Bronchial epithelial cell (primary cell): Measurements from ENCODE around the gene HMGB3. TPM values are rescaled to one million over a fixed set of nuclear protein-coding genes. Genes with fewer than 3 reads are reported as not detected.

ENCODE experiments used
- DNase-seq: peaks from one replicate; pipeline ENCODE4 v3.0.0-alpha.2; 2010; ENCODE audit warnings: low read depth
- FAIRE-seq: peaks from 2 replicates; lab custom pipeline; 2011; peaks lifted over from hg19 to GRCh38; lab: Jason Lieb, UNC
- H3K27me3 ChIP-seq: 2 replicates; pipeline ENCODE4 v1.5.1; 2011; ENCODE audit warnings: low read length; ENCODE audit not compliant: control insufficient read depth, insufficient read depth
- H3K36me3 ChIP-seq: 2 replicates; pipeline ENCODE4 v1.5.1; 2011; ENCODE audit warnings: low read length; ENCODE audit not compliant: control insufficient read depth, insufficient read depth
- H3K4me3 ChIP-seq: 2 replicates; pipeline ENCODE4 v1.5.1; 2011; ENCODE audit warnings: mild to moderate bottlenecking, low read depth, low read length, control low read depth
- CTCF ChIP-seq: IDR thresholded peaks from 2 replicates; pipeline ENCODE4 v1.5.1; 2011; ENCODE audit warnings: mild to moderate bottlenecking, moderate library complexity, low read length, control low read depth, inconsistent platforms; ENCODE audit not compliant: insufficient read depth, severe bottlenecking
- total RNA-seq: library from RNA; depleted of rRNA; stranded (reverse); fragments of >200 nt; gene quantifications from 2 replicates; pipeline ENCODE4 v1.2.1, GENCODE V29; 2014

HMGB3 gene
- total RNA-seq, 1 donor from 2014 or later, result 74.5 TPM

- Histone ChIP-seq H3K36me3 (no peaks in the 10 kb centered on the region), H3K4me3 (no peak overlapping the region), H3K27me3 (no peaks in the 10 kb centered on the region)
- FAIRE-seq, result no peak
- DNase-seq, result no peak
- TF ChIP-seq CTCF, result no peak
These were observed 23.4 kb downstream of the HMGB3 start for GRCh38 chrX:151006410-151007109.

- no peak for FAIRE-seq
- no peak for DNase-seq
- TF ChIP-seq CTCF, result no peak
- Histone ChIP-seq H3K36me3 (no peaks in the 10 kb centered on the region), H3K27me3 (no peaks in the 10 kb centered on the region), H3K4me3 (no peak overlapping the region)
These were observed 26.4 kb downstream of the HMGB3 start for GRCh38 chrX:151009582-151009981.

- DNase-seq (no peak), FAIRE-seq (no peak)
- no peak overlapping the region for H3K4me3 ChIP-seq
- H3K36me3 ChIP-seq, result no peaks in the 10 kb centered on the region
- TF ChIP-seq CTCF, result no peak
- H3K27me3 ChIP-seq, result no peaks in the 10 kb centered on the region
These were observed 30.1 kb downstream of the HMGB3 start for GRCh38 chrX:151013164-151013743.

- FAIRE-seq (no peak), DNase-seq (no peak)
- Histone ChIP-seq H3K4me3 (no peak overlapping the region), H3K36me3 (no peaks in the 10 kb centered on the region), H3K27me3 (no peaks in the 10 kb centered on the region)
- no peak for TF ChIP-seq CTCF
These were observed 32.5 kb downstream of the HMGB3 start for GRCh38 chrX:151015684-151016083.

- H3K27me3 ChIP-seq, result no peaks in the 10 kb centered on the region
- DNase-seq (peak; percentile 74), FAIRE-seq (no peak)
- no peak overlapping the region for H3K4me3 ChIP-seq
- H3K36me3 ChIP-seq, result no peaks in the 10 kb centered on the region
- no peak for TF ChIP-seq CTCF
These were observed 36.7 kb downstream of the HMGB3 start for GRCh38 chrX:151019856-151020255.
